H1 (cell line): Measurements from ENCODE around the gene MCF2L. TPM values are rescaled to one million over a fixed set of nuclear protein-coding genes. Genes with fewer than 3 reads are reported as not detected.

Experiments
- CTCF ChIA-PET: fragments of 300-600 bp; sonication (Branson Sonifier 250); formaldehyde crosslinking; loops from one replicate; lab custom pipeline; 2021; ENCODE audit not compliant: partially characterized antibody; lab: Charles Lee
- POLR2A ChIA-PET: fragments of 300-600 bp; sonication (Branson Sonifier 250); formaldehyde crosslinking; loops from one replicate; lab custom pipeline; 2021; ENCODE audit warnings: inconsistent platforms; ENCODE audit not compliant: partially characterized antibody; lab: Charles Lee
- DNase-seq, 2 experiments: peaks; one replicate each; pipeline versions ENCODE4 v3.0.0 to v3.0.0-alpha.2; 2010 to 2022; ENCODE audit warnings: low spot score in 2 of 2, low read depth in 1 of 2, mixed read lengths in 1 of 2
- FAIRE-seq: peaks from 2 replicates; lab custom pipeline; 2011; peaks lifted over from hg19 to GRCh38; lab: Jason Lieb, UNC
- H2AFZ ChIP-seq: 2 replicates; pipeline ENCODE4 v1.8.1; 2012; ENCODE audit warnings: low read length, inconsistent platforms
- H2AK5ac ChIP-seq: 2 replicates; pipeline ENCODE4 v1.6.1; 2013; ENCODE audit warnings: low read depth, low read length
- H2BK120ac ChIP-seq: replicated peaks from 2 replicates; pipeline ENCODE3; 2013; ENCODE audit warnings: low read depth, low read length, inconsistent platforms
- H2BK12ac ChIP-seq: 2 replicates; pipeline ENCODE4 v1.6.1; 2013; ENCODE audit warnings: low read depth, low read length
- H2BK15ac ChIP-seq: 2 replicates; pipeline ENCODE4 v1.6.1; 2013; ENCODE audit warnings: low read length
- H2BK20ac ChIP-seq: 2 replicates; pipeline ENCODE4 v1.6.1; 2013; ENCODE audit warnings: low read length
- H2BK5ac ChIP-seq: 2 replicates; pipeline ENCODE4 v1.6.1; 2013; ENCODE audit warnings: low read depth, low read length
- H3K14ac ChIP-seq: 2 replicates; pipeline ENCODE4 v1.6.1; 2013; ENCODE audit warnings: inconsistent platforms; ENCODE audit not compliant: insufficient read length
- H3K18ac ChIP-seq: 2 replicates; pipeline ENCODE4 v1.6.1; 2013; ENCODE audit warnings: low read length; ENCODE audit errors: extremely low read depth
- H3K23ac ChIP-seq: 2 replicates; pipeline ENCODE4 v1.6.1; 2013; ENCODE audit warnings: inconsistent platforms; ENCODE audit not compliant: insufficient read length
- H3K23me2 ChIP-seq: 2 replicates; pipeline ENCODE4 v1.6.1; 2013; ENCODE audit warnings: low read depth, low read length
- H3K27ac ChIP-seq: 2 replicates; pipeline ENCODE4 v1.6.1; 2011; ENCODE audit warnings: low read depth, low read length, inconsistent platforms
- H3K27me3 ChIP-seq, 4 experiments: replicated peaks in 1 of 4; 1 replicate in 1 of 4; 2 replicates in 3 of 4; pipeline versions ENCODE4 v1.6.1 to v1.8.1; 2011 to 2013; ENCODE audit warnings: low read length in 3 of 4, mild to moderate bottlenecking in 3 of 4, inconsistent platforms in 2 of 4, mixed read lengths in 2 of 4, moderate library complexity in 1 of 4; ENCODE audit not compliant: control insufficient read depth in 3 of 4, insufficient read depth in 3 of 4; ENCODE audit errors: extremely low read depth in 1 of 4
- H3K36me3 ChIP-seq, 4 experiments: 2 replicates each; pipeline versions ENCODE4 v1.6.1 to v1.8.1; 2011 to 2013; ENCODE audit warnings: mild to moderate bottlenecking in 4 of 4, low read length in 3 of 4, moderate library complexity in 2 of 4, control low read depth in 1 of 4, inconsistent platforms in 1 of 4; ENCODE audit not compliant: insufficient read depth in 4 of 4, control insufficient read depth in 2 of 4
- H3K4ac ChIP-seq: replicated peaks from 2 replicates; pipeline ENCODE3; 2013; ENCODE audit warnings: low read length, low read depth, mixed read lengths, inconsistent platforms; ENCODE audit not compliant: insufficient read length
- H3K4me1 ChIP-seq, 4 experiments: replicated peaks in 1 of 4; 1 replicate in 1 of 4; 2 replicates in 3 of 4; pipeline versions ENCODE4 v1.6.1 to v1.8.1; 2011 to 2013; ENCODE audit warnings: low read length in 3 of 4, inconsistent platforms in 2 of 4, mixed read lengths in 1 of 4; ENCODE audit not compliant: insufficient read depth in 4 of 4, control insufficient read depth in 3 of 4
- H3K4me2 ChIP-seq, 2 experiments: 2 replicates each; pipeline versions ENCODE4 v1.6.1 to v1.8.1; 2011 to 2013; ENCODE audit warnings: low read depth in 2 of 2, low read length in 2 of 2, control low read depth in 1 of 2, inconsistent platforms in 1 of 2, mild to moderate bottlenecking in 1 of 2; ENCODE audit not compliant: insufficient read depth in 1 of 2
- H3K4me3 ChIP-seq, 4 experiments: fragments of 200-600, 300-600 bp in 1 of 4; sonication (generic), shearing (Covaris generic), sonication (Bioruptor Twin) in 1 of 4; 2 replicates each; pipeline versions ENCODE4 v1.5.1 to v1.8.1; 2011 to 2016; ENCODE audit warnings: low read length in 4 of 4, low read depth in 3 of 4, control low read depth in 2 of 4, inconsistent platforms in 2 of 4, mild to moderate bottlenecking in 2 of 4, mixed read lengths in 1 of 4, moderate library complexity in 1 of 4; ENCODE audit not compliant: insufficient read depth in 2 of 4; ENCODE audit errors: extremely low read depth in 1 of 4
- H3K56ac ChIP-seq: replicated peaks from 2 replicates; pipeline ENCODE3; 2013; ENCODE audit warnings: low read depth, mild to moderate bottlenecking, mixed read lengths, low read length, inconsistent platforms; ENCODE audit not compliant: insufficient read length
- H3K79me1 ChIP-seq: 2 replicates; pipeline ENCODE4 v1.6.1; 2013; ENCODE audit warnings: low read depth, low read length, control low read depth
- H3K79me2 ChIP-seq, 2 experiments: 2 replicates each; pipeline versions ENCODE4 v1.6.1 to v1.8.1; 2012 to 2013; ENCODE audit warnings: low read length in 2 of 2, mild to moderate bottlenecking in 2 of 2, inconsistent platforms in 1 of 2; ENCODE audit not compliant: insufficient read depth in 2 of 2, control insufficient read depth in 1 of 2
- H3K9ac ChIP-seq, 4 experiments: replicated peaks in 1 of 4; 1 replicate in 1 of 4; 2 replicates in 3 of 4; pipeline versions ENCODE4 v1.6.1 to v1.8.1; 2011 to 2013; ENCODE audit warnings: low read depth in 3 of 4, low read length in 3 of 4, control low read depth in 2 of 4, mild to moderate bottlenecking in 2 of 4, moderate library complexity in 2 of 4, inconsistent platforms in 1 of 4; ENCODE audit errors: extremely low read depth in 1 of 4
- H3K9me3 ChIP-seq, 2 experiments: 2 replicates each; pipeline versions ENCODE4 v1.6.1 to v1.8.1; 2012 to 2013; ENCODE audit warnings: mild to moderate bottlenecking in 2 of 2, moderate library complexity in 2 of 2, control low read depth in 1 of 2, inconsistent platforms in 1 of 2, low read depth in 1 of 2, low read length in 1 of 2, mixed read lengths in 1 of 2; ENCODE audit not compliant: insufficient read depth in 2 of 2
- H4K20me1 ChIP-seq, 2 experiments: replicated peaks in 1 of 2; 2 replicates each; pipeline versions ENCODE3 to v1.8.1; 2011 to 2013; ENCODE audit warnings: inconsistent platforms in 2 of 2, low read length in 2 of 2, mild to moderate bottlenecking in 1 of 2; ENCODE audit not compliant: insufficient read depth in 2 of 2, control insufficient read depth in 1 of 2
- H4K5ac ChIP-seq: 2 replicates; pipeline ENCODE4 v1.6.1; 2013; ENCODE audit warnings: low read length, low read depth, mixed read lengths, inconsistent platforms; ENCODE audit not compliant: insufficient read length
- H4K8ac ChIP-seq: 2 replicates; pipeline ENCODE4 v1.8.0; 2013; ENCODE audit warnings: mild to moderate bottlenecking, moderate library complexity, low read length, inconsistent platforms; ENCODE audit not compliant: insufficient read depth; ENCODE audit errors: extremely low read depth
- H4K91ac ChIP-seq: replicated peaks from 2 replicates; pipeline ENCODE3; 2013; ENCODE audit warnings: low read length, mixed read lengths, inconsistent platforms; ENCODE audit not compliant: insufficient read length
- PHF8 ChIP-seq: fragments of 200-600 bp; sonication (generic); conservative IDR thresholded peaks from 2 replicates; pipeline ENCODE4 v1.7.1; 2012; ENCODE audit warnings: low read depth, mild to moderate bottlenecking, inconsistent platforms, low read length, moderate library complexity
- RAD21 ChIP-seq, 2 experiments: IDR thresholded peaks in 1 of 2; conservative IDR thresholded peaks in 1 of 2; 2 replicates each; pipeline ENCODE4 v1.6.1; 2011; ENCODE audit warnings: low read depth in 2 of 2, low read length in 2 of 2, improper control_type of control experiment in 1 of 2, inconsistent platforms in 1 of 2, mild to moderate bottlenecking in 1 of 2, moderate library complexity in 1 of 2
- RBBP5 ChIP-seq: IDR thresholded peaks from 2 replicates; pipeline ENCODE4 v1.7.1; 2012; ENCODE audit warnings: low read depth, mild to moderate bottlenecking, inconsistent platforms, low read length, moderate library complexity, borderline replicate concordance
- WGBS, 2 experiments: shearing (Covaris generic) in 1 of 2; methylation state at CpG; one replicate each; pipeline versions ENCODE4 v1.1.6 to v1.1.7; 2013 to 2015; ENCODE audit warnings: low lambda C conversion rate in 2 of 2, mixed read lengths in 2 of 2, inconsistent platforms in 1 of 2, low coverage in 1 of 2, missing lambda C conversion rate in 1 of 2; ENCODE audit not compliant: insufficient replicate concordance in 2 of 2, insufficient coverage in 1 of 2, insufficient read length in 1 of 2; ENCODE audit errors: extremely low coverage in 1 of 2, missing lambda C conversion rate in 1 of 2; 5-methylcytosine and 5-hydroxymethylcytosine counted together
- polyA plus RNA-seq, 7 experiments: library from polyadenylated mRNA; depleted of rRNA in 3 of 7; stranded (reverse) in 5 of 7; unstranded in 2 of 7; fragments of >200 nt in 5 of 7; fragments of 200-250 nt in 2 of 7; gene quantifications; 1 replicate in 5 of 7; 2 replicates in 1 of 7; 4 replicates in 1 of 7; pipeline versions ENCODE4 v1.2.1 to v1.2.3, GENCODE V29; 2011 to 2013; ENCODE audit warnings: missing spikeins in 2 of 7, mixed read lengths in 2 of 7
- total RNA-seq: library from RNA; stranded (reverse); fragmentation: NEBNext Ultra II Directional; extraction: Animal tissue kit (Norgen Biotek cat#: 25700); gene quantifications from 2 replicates; pipeline ENCODE4 v1.2.1, GENCODE V29; 2021

The MCF2L gene
- total and polyA plus RNA-seq, 2 of the 8 experiments (the other 6 are each of a cell fraction or from before 2014, with no cell fraction given), result 10.1 to 24.4 TPM

DNA sequence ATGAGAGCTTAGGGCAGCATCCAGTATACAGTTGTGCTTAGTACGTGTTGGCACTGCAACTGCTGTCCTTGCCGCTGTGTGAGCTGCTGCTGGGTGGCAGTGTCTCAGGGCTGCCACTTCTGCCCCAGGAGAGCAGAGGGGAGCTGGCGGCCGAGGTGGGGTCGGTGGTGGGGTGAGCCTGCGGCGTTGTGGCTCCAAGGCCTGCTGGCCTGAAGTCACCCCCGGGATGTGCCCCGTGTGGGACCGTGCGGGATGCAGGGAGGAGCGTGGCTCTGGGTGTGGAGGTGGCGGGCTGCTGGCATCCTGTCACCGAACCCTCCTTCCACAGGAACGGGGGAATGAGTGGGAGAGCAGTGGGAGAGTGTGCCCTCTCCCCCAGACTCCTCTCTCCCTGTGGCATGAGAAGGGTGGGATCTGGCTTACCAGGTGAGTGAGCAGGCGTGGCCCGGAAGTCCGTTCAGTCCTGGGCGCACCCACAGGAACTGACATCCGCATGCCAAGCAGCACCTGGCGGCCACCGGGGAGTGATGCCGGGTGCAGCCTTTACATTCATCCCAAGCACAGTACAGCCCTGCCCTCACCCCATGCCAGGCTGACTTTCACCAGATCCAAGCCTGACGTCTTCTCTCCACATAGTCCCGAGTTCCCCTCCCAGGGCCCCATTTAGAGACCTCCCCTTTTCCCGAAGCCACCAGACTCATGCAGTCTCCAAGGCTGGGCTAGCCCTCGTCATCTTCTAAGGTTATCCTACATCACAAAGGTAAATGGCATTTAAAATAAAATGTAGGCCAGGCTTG lies 26.6 kb downstream of the MCF2L start:
- Histone ChIP-seq H3K4me2 (no peak overlapping the region), H2BK120ac (no peak overlapping the region), H4K5ac (no peak overlapping the region), H3K27me3 (no peaks in the 10 kb centered on the region), H3K4me1 (peaks cover 0 to 2% (median under 1%) of the 10 kb centered on the region in 4 experiments; a peak in 4 of 7 replicates), H3K4me3 (no peak overlapping the region), H3K27ac (no peak overlapping the region), H3K23ac (no peak overlapping the region), H3K56ac (no peak overlapping the region), H4K91ac (no peak overlapping the region), H2AK5ac (no peak overlapping the region), H3K9ac (no peak overlapping the region), H4K20me1 (peaks cover 0 to 11% of the 10 kb centered on the region in 2 experiments), H3K79me1 (peaks cover 4% of the 10 kb centered on the region; the same call in 1 of the 2 replicates), H3K4ac (no peak overlapping the region), H3K23me2 (no peaks in the 10 kb centered on the region), H3K36me3 (no peaks in the 10 kb centered on the region), H3K9me3 (no peaks in the 10 kb centered on the region)
- 89% methylated on average over 24 of the region's 27 CpGs; no CpG with 5 or more reads in 1 of the 2 experiments for WGBS, 2 experiments
- DNase-seq, result no peak
- no peak for TF ChIP-seq PHF8
- TF ChIP-seq RAD21 (IDR thresholded peaks at IDR 0.05 in 1 of 2, conservative IDR thresholded peaks at IDR 0.05 in 1 of 2; ENCODE audit: low read depth in 2 of 2, low read length in 2 of 2), result no peak
- no peak for TF ChIP-seq RBBP5
- TF ChIP-seq, all 59 proteins: peak for 0
- no peak overlapping the region for H2AFZ ChIP-seq
- FAIRE-seq, result no peak
- H2BK20ac ChIP-seq, result no peak overlapping the region
- H2BK5ac ChIP-seq, result no peak overlapping the region; the same call in 1 of the 2 replicates
- H2BK12ac ChIP-seq, result no peak overlapping the region
- POLR2A ChIA-PET, result interaction anchor here (1.0 kb wide), 1 partner anchor 20 kb away, joined by 3 read pairs; no protein-coding TSS in a partner anchor
- CTCF ChIA-PET, result interaction anchor here (1.0 to 4.4 kb wide), 4 partner anchors 11 to 42 kb away, joined by 3 to 21 read pairs (median 11); no protein-coding TSS in a partner anchor
- H2BK15ac ChIP-seq, result no peak overlapping the region
- 0 out of 2 replicates have a peak overlapping the region, but pooled peaks have one; percentile 14 for H4K8ac ChIP-seq
- H3K79me2 ChIP-seq, result no peaks in the 10 kb centered on the region; a peak in 1 of 4 replicates
- H3K14ac ChIP-seq, result no peak overlapping the region
- H3K18ac ChIP-seq, result no peak overlapping the region
